Mesenchymal stem cell (in vitro differentiated cells and primary cell): ENCODE measurements around the gene KLHL30.

Source experiments
- DNase-seq: peaks from one replicate; pipeline ENCODE4 v3.0.0-alpha.2; 2013
- H2AFZ ChIP-seq: one replicate; pipeline ENCODE4 v1.6.1; 2013; ENCODE audit warnings: low read depth, mild to moderate bottlenecking, control low read depth, inconsistent platforms, low read length, moderate library complexity
- H2AK5ac ChIP-seq: 2 replicates; pipeline ENCODE4 v1.6.1; 2013; ENCODE audit warnings: low read length, moderate library complexity, mild to moderate bottlenecking, inconsistent platforms; ENCODE audit not compliant: severe bottlenecking
- H2BK120ac ChIP-seq: one replicate; pipeline ENCODE4 v1.6.1; 2013; ENCODE audit warnings: low read depth, mild to moderate bottlenecking, inconsistent platforms, low read length, moderate library complexity
- H2BK12ac ChIP-seq, 2 experiments: one replicate each; pipeline ENCODE4 v1.6.1; 2013; ENCODE audit warnings: inconsistent platforms in 2 of 2, low read length in 2 of 2, mild to moderate bottlenecking in 2 of 2, moderate library complexity in 2 of 2, control low read depth in 1 of 2
- H2BK15ac ChIP-seq: one replicate; pipeline ENCODE4 v1.6.1; 2013; ENCODE audit warnings: mild to moderate bottlenecking, low read depth, inconsistent platforms; ENCODE audit not compliant: poor library complexity, severe bottlenecking
- H2BK5ac ChIP-seq: 2 replicates; pipeline ENCODE4 v1.6.1; 2013; ENCODE audit warnings: low read depth, mild to moderate bottlenecking, low read length, control low read depth, inconsistent platforms; ENCODE audit not compliant: poor library complexity, severe bottlenecking
- H3K14ac ChIP-seq, 2 experiments: one replicate each; pipeline ENCODE4 v1.6.1; 2013; ENCODE audit warnings: inconsistent platforms in 2 of 2, low read length in 2 of 2, control low read depth in 1 of 2, mild to moderate bottlenecking in 1 of 2, moderate library complexity in 1 of 2
- H3K18ac ChIP-seq, 2 experiments: one replicate each; pipeline ENCODE4 v1.6.1; 2013; ENCODE audit warnings: inconsistent platforms in 2 of 2, low read length in 2 of 2, control low read depth in 1 of 2, low read depth in 1 of 2, mild to moderate bottlenecking in 1 of 2
- H3K23ac ChIP-seq, 2 experiments: one replicate each; pipeline ENCODE4 v1.6.1; 2013; ENCODE audit warnings: inconsistent platforms in 2 of 2, low read length in 2 of 2, mild to moderate bottlenecking in 2 of 2, moderate library complexity in 2 of 2, control low read depth in 1 of 2
- H3K27ac ChIP-seq: 2 replicates; pipeline ENCODE4 v1.5.1; 2013; ENCODE audit warnings: mild to moderate bottlenecking, moderate library complexity, low read length, control low read depth, inconsistent platforms; ENCODE audit not compliant: poor library complexity, severe bottlenecking
- H3K27me3 ChIP-seq, 2 experiments: 2 replicates each; pipeline versions ENCODE4 v1.6.1 to v1.7.0; 2013; ENCODE audit warnings: low read length in 2 of 2, mild to moderate bottlenecking in 2 of 2, moderate library complexity in 2 of 2, control low read depth in 1 of 2, inconsistent platforms in 1 of 2; ENCODE audit not compliant: control insufficient read depth in 1 of 2, insufficient read depth in 1 of 2
- H3K36me3 ChIP-seq, 2 experiments: 2 replicates each; pipeline versions ENCODE4 v1.6.1 to v1.7.0; 2013; ENCODE audit warnings: low read length in 2 of 2, control low read depth in 1 of 2, inconsistent platforms in 1 of 2, low read depth in 1 of 2, mild to moderate bottlenecking in 1 of 2; ENCODE audit not compliant: insufficient read depth in 2 of 2, control insufficient read depth in 1 of 2
- H3K4ac ChIP-seq, 2 experiments: one replicate each; pipeline ENCODE4 v1.6.1; 2013; ENCODE audit warnings: inconsistent platforms in 2 of 2, low read length in 2 of 2, mild to moderate bottlenecking in 2 of 2, moderate library complexity in 2 of 2, control low read depth in 1 of 2, low read depth in 1 of 2
- H3K4me1 ChIP-seq: 2 replicates; pipeline ENCODE4 v1.6.1; 2013; ENCODE audit warnings: low read depth, low read length, control low read depth; ENCODE audit not compliant: control insufficient read depth, insufficient read depth
- H3K4me2 ChIP-seq: 2 replicates; pipeline ENCODE4 v1.6.1; 2013; ENCODE audit warnings: low read length, mild to moderate bottlenecking, inconsistent platforms; ENCODE audit not compliant: poor library complexity, severe bottlenecking
- H3K4me3 ChIP-seq, 2 experiments: 2 replicates each; pipeline versions ENCODE4 v1.5.1 to v1.7.0; 2013; ENCODE audit warnings: low read length in 2 of 2, mild to moderate bottlenecking in 2 of 2, control low read depth in 1 of 2, low read depth in 1 of 2; ENCODE audit not compliant: insufficient read depth in 1 of 2
- H3K79me1 ChIP-seq: replicated peaks from 2 replicates; pipeline ENCODE4 v1.6.1; 2013; ENCODE audit warnings: mild to moderate bottlenecking, control low read depth, low read length, inconsistent platforms; ENCODE audit not compliant: poor library complexity, severe bottlenecking
- H3K9ac ChIP-seq: 2 replicates; pipeline ENCODE4 v1.7.0; 2013; ENCODE audit warnings: mild to moderate bottlenecking, low read length, moderate library complexity
- H3K9me3 ChIP-seq: 2 replicates; pipeline ENCODE4 v1.7.0; 2013; ENCODE audit warnings: mild to moderate bottlenecking, low read length; ENCODE audit not compliant: control insufficient read depth
- H4K8ac ChIP-seq: one replicate; pipeline ENCODE4 v1.6.1; 2013; ENCODE audit warnings: inconsistent platforms, mild to moderate bottlenecking, low read length, moderate library complexity
- H4K91ac ChIP-seq: one replicate; pipeline ENCODE4 v1.6.1; 2013; ENCODE audit warnings: mild to moderate bottlenecking, low read length, inconsistent platforms
- WGBS: methylation state at CpG from one replicate; pipeline ENCODE4 v1.1.7; 2013; ENCODE audit warnings: mixed read lengths; 5-methylcytosine and 5-hydroxymethylcytosine counted together

The KLHL30 gene

DNA sequence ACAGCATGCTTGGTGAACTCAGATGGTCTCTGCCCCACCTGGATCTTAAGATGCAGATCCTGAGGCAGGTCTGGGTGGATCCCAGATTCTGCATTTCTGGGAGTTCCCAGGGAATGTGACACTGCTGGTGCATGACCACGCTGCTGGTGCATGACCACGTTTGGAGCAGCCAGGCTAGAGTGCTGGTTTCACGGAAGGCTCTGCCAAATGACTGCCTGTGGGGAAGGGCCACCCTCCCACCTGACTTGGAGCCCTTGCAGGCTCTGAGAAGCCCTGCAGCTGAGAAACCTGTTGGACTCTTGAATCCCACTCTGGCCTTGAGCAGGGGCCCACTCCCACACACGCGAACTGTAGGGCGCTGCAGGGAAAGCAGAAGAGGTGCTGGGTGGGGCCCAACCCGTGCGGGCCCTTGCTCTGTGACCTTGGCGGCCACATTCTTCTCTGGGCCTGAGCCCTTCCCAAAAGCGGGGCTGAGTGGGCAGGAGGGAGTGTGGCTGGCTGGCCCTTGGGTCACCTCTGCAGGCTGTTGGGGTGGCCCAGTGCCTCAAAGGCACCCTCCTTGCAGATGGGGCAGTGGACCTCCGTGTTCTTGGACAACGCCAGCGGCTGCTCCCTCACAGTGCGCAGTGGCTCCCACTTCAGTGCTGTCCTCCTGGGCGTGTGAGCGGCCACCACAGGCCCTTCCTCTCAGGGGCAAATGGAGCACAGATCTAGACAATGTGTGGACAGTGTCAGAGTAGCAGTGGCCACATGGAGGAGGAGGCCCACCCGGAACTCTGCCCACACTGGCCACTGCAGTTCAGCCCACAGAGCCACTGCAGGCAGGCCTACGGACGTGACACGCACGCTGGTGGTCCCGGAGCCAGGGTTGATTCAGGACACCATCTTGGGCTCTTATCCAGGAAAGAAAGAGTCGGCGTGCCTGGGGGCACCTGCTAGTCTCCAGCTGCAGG is 28.2 kb downstream of the KLHL30 start:
- 92% methylated on average over 24 of the region's 24 CpGs for whole genome bisulfite sequencing
- Histone ChIP-seq H4K8ac (no peak overlapping the region), H3K27ac (no peak overlapping the region), H3K27me3 (peaks cover 0 to 11% of the 10 kb centered on the region in 2 experiments), H4K91ac (peak overlapping the region; percentile 37), H3K9ac (no peak overlapping the region), H3K14ac (no peak overlapping the region), H2BK12ac (no peak overlapping the region), H3K4ac (no peak overlapping the region), H3K4me1 (peaks cover 61% of the 10 kb centered on the region), H2AK5ac (no peak overlapping the region), H2BK120ac (no peak overlapping the region), H3K4me3 (no peak overlapping the region), H3K9me3 (no peaks in the 10 kb centered on the region), H2BK5ac (no peak overlapping the region), H3K4me2 (no peak overlapping the region), H2AFZ (no peak overlapping the region), H3K36me3 (peaks cover 28 to 39% of the 10 kb centered on the region in 2 experiments), H3K18ac (no peak overlapping the region), H3K79me1 (peaks cover 3% of the 10 kb centered on the region), H3K23ac (no peak overlapping the region), H2BK15ac (no peak overlapping the region)
- DNase-seq: no peak

DNA sequence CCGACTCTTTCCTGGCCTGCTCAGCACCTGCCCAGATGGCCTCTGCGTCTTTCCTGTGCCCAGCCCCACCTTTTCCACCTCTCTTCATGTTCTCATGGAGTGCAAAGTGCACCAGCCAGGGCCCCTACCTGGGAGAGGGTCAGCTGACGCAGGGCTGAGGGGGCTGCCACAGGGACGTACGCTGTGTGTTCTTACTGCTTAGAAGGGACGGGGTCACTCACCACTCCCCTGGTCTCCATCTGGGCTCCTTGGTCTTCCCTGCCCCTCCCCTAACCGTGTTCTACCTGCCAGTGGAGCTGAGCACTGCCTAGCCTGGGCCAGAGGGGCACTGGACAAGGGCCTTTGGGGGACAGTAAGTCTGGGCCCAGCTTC is 28.9 kb downstream of the KLHL30 start:
- no peak overlapping the region for H2AK5ac ChIP-seq
- peaks cover 0 to 8% of the 10 kb centered on the region in 2 experiments for H3K27me3 ChIP-seq
- H3K4me1 ChIP-seq: peaks cover 62% of the 10 kb centered on the region
- no peak overlapping the region for H2BK15ac ChIP-seq
- no peak overlapping the region for H3K4me3 ChIP-seq
- H3K14ac ChIP-seq: no peak overlapping the region
- H4K91ac ChIP-seq: no peak overlapping the region
- no peak overlapping the region for H2BK120ac ChIP-seq
- H4K8ac ChIP-seq: no peak overlapping the region
- peaks cover 35 to 45% of the 10 kb centered on the region in 2 experiments for H3K36me3 ChIP-seq
- H3K79me1 ChIP-seq: peaks cover 4% of the 10 kb centered on the region
- no peak overlapping the region for H3K27ac ChIP-seq
- no peak overlapping the region for H3K23ac ChIP-seq
- no peak for DNase-seq
- no peak overlapping the region for H3K4me2 ChIP-seq
- H2AFZ ChIP-seq: no peak overlapping the region
- no peak overlapping the region for H3K4ac ChIP-seq
- H3K18ac ChIP-seq: no peak overlapping the region
- H3K9me3 ChIP-seq: no peaks in the 10 kb centered on the region
- no peak overlapping the region for H3K9ac ChIP-seq
- no peak overlapping the region for H2BK12ac ChIP-seq
- no peak overlapping the region for H2BK5ac ChIP-seq
- WGBS: 98% methylated on average over 7 of the region's 7 CpGs

GRCh38 chr2:238167761-238168160 is 29.3 kb downstream of the KLHL30 start:
- no peak overlapping the region for H3K14ac ChIP-seq
- no peak overlapping the region for H2AFZ ChIP-seq
- 91% methylated on average over 8 of the region's 8 CpGs for WGBS
- H3K27ac ChIP-seq: peak overlapping the region; percentile 55
- peak overlapping the region; percentile 89 for H3K9ac ChIP-seq
- peaks cover 39 to 50% of the 10 kb centered on the region in 2 experiments for H3K36me3 ChIP-seq
- no peak overlapping the region for H3K4me2 ChIP-seq
- H2AK5ac ChIP-seq: peak overlapping the region; percentile 62
- H3K27me3 ChIP-seq: peaks cover 0 to 6% of the 10 kb centered on the region in 2 experiments
- peak overlapping the region; percentile 63 for H4K91ac ChIP-seq
- no peak overlapping the region for H2BK5ac ChIP-seq
- no peak for DNase-seq
- peak overlapping the region; percentile 12 for H2BK15ac ChIP-seq
- H3K4me3 ChIP-seq: no peak overlapping the region
- peak overlapping the region in 1 of 2 experiments; percentile 59 for H2BK12ac ChIP-seq
- no peak overlapping the region for H2BK120ac ChIP-seq
- no peak overlapping the region for H3K4ac ChIP-seq
- peak overlapping the region in 1 of 2 experiments; percentile 58 for H3K18ac ChIP-seq
- no peaks in the 10 kb centered on the region for H3K9me3 ChIP-seq
- peaks cover 9% of the 10 kb centered on the region for H3K79me1 ChIP-seq
- H4K8ac ChIP-seq: no peak overlapping the region
- H3K4me1 ChIP-seq: peaks cover 58% of the 10 kb centered on the region
- H3K23ac ChIP-seq: no peak overlapping the region

DNA sequence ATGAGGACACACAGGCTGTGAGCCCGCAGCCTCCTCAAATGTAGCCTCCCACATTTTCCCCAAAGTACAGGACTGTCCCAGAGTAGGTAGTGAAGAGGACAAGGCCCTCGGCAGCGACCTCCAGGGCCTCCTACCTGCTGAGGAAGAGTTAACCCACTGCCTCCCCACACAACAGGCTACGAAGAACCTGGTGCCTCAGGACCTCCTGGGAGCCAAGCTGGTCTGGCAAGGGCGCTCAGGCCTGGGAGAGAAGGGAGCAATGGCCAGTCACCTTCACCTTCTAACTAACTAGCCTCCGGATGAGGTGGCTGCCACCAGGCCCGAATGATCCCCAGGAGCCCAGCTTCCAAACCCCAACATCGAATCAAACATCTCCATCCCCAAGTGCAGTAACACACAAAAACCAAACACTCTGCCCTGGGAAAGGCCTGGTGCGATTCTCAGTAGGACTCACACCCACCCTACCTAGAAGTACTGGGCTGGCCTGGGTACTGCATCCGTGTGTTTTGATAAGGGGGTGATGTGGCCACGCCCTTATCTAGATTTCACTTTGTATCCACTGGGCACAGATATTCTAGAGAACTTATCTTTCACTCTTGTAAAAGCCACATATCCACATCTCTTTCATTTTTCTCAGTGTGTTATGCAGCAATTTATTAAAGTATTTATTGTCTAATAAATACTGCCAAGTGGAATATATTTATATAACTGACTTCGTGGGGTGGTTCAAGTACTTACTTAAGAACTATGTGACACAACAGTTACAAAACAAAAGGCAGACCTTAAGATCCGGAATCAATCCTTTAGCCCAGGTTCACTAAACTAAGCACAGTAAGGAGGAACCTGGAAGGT is 30.0 kb downstream of the KLHL30 start:
- peaks cover 46 to 56% of the 10 kb centered on the region in 2 experiments for H3K36me3 ChIP-seq
- H3K4ac ChIP-seq: no peak overlapping the region
- H3K79me1 ChIP-seq: peaks cover 14% of the 10 kb centered on the region
- no peak overlapping the region for H2BK5ac ChIP-seq
- peak overlapping the region; percentile 74 for H3K27ac ChIP-seq
- no peaks in the 10 kb centered on the region for H3K27me3 ChIP-seq
- H3K14ac ChIP-seq: no peak overlapping the region
- peak overlapping the region; percentile 79 for H4K8ac ChIP-seq
- DNase-seq: no peak
- no peak overlapping the region for H3K23ac ChIP-seq
- H2AK5ac ChIP-seq: peak overlapping the region; percentile 62
- H3K4me1 ChIP-seq: peaks cover 52% of the 10 kb centered on the region
- peak overlapping the region; percentile 58 to 71 for H3K18ac ChIP-seq
- no peak overlapping the region for H3K4me2 ChIP-seq
- 96% methylated on average over 11 of the region's 13 CpGs for WGBS
- no peaks in the 10 kb centered on the region for H3K9me3 ChIP-seq
- H2BK15ac ChIP-seq: peak overlapping the region; percentile 12
- peak overlapping the region; percentile 67 to 73 for H2BK12ac ChIP-seq
- H4K91ac ChIP-seq: peak overlapping the region; percentile 63
- peak overlapping the region in 1 of 2 experiments; percentile 52 for H3K4me3 ChIP-seq
- H3K9ac ChIP-seq: peak overlapping the region; percentile 89
- H2AFZ ChIP-seq: no peak overlapping the region
- no peak overlapping the region for H2BK120ac ChIP-seq
